Stimulated activated naive B cell treated with anti-CD40 and anti-IgM and Interleukin-4, amounts not matched to agents 10 μg/mL and 1 μg/mL and 100 μg/mL, for 72 hours (primary cell): ENCODE data around the gene PSTK.

Experiments used
- ATAC-seq, 2 donors: fragments of 150-1000 bp; cut with Tn5 transposase; replicated peaks; 2 replicates each; pipeline ENCODE4 v1.10.0; 2021; ENCODE audit warnings: moderate library complexity in 1 of 2
- DNase-seq: peaks from one replicate; pipeline ENCODE4 v3.0.0; 2021
- H3K27ac Mint-ChIP-seq: one replicate; pipeline ENCODE4 v1.8.0; 2022; ENCODE audit warnings: mild to moderate bottlenecking, mixed read lengths
- H3K27me3 Mint-ChIP-seq, 2 donors: one replicate each; pipeline ENCODE4 v1.8.0; 2022; ENCODE audit warnings: mixed read lengths in 2 of 2
- H3K36me3 Mint-ChIP-seq, 2 donors: one replicate each; pipeline ENCODE4 v1.8.0; 2022; ENCODE audit warnings: mixed read lengths in 2 of 2, mild to moderate bottlenecking in 1 of 2
- H3K4me1 Mint-ChIP-seq, 2 donors: one replicate each; pipeline ENCODE4 v1.8.0; 2022; ENCODE audit warnings: mixed read lengths in 2 of 2, mild to moderate bottlenecking in 1 of 2
- H3K4me3 Mint-ChIP-seq, 2 donors: one replicate each; pipeline ENCODE4 v1.8.0; 2022; ENCODE audit warnings: mild to moderate bottlenecking in 2 of 2, mixed read lengths in 2 of 2, moderate library complexity in 1 of 2
- H3K9me3 Mint-ChIP-seq, 2 donors: one replicate each; pipeline ENCODE4 v1.8.0; 2022; ENCODE audit warnings: mixed read lengths in 2 of 2, mild to moderate bottlenecking in 1 of 2

PSTK gene

GRCh38 chr10:123000155-123000554 is 20.0 kb downstream of the PSTK start:
- Mint-ChIP-seq H3K9me3 (no peaks in the 10 kb centered on the region), H3K4me3 (no peak overlapping the region), H3K27me3 (no peaks in the 10 kb centered on the region), H3K4me1 (peaks cover 14 to 22% of the 10 kb centered on the region in 2 donors), H3K36me3 (peaks cover 16 to 19% of the 10 kb centered on the region in 2 donors), H3K27ac (no peak overlapping the region)
- ATAC-seq (no peak), DNase-seq (no peak)

- H3K27ac Mint-ChIP-seq, result peak overlapping the region; percentile 6
Measured at GRCh38 chr10:123001370-123001769, 21.2 kb downstream of the PSTK start.

GRCh38 chr10:123004298-123004697 is 24.1 kb downstream of the PSTK start:
- DNase-seq, result no peak
- Mint-ChIP-seq H3K4me1 (peaks cover 15 to 32% of the 10 kb centered on the region in 2 donors), H3K9me3 (no peaks in the 10 kb centered on the region), H3K27ac (no peak overlapping the region), H3K4me3 (no peak overlapping the region), H3K27me3 (no peaks in the 10 kb centered on the region), H3K36me3 (peaks cover 10 to 11% of the 10 kb centered on the region in 2 donors)
- no peak for ATAC-seq

More at GRCh38 chr10:123001370-123001769, 21.2 kb downstream of the PSTK start:
- no peaks in the 10 kb centered on the region for H3K27me3 Mint-ChIP-seq
- H3K4me3 Mint-ChIP-seq, result no peak overlapping the region
- H3K9me3 Mint-ChIP-seq, result no peaks in the 10 kb centered on the region
- H3K36me3 Mint-ChIP-seq, result peaks cover 12 to 15% of the 10 kb centered on the region in 2 donors
- ATAC-seq (no peak), DNase-seq (no peak)
- H3K4me1 Mint-ChIP-seq, result peaks cover 10 to 26% of the 10 kb centered on the region in 2 donors

GRCh38 chr10:123007558-123008354 is 27.6 kb downstream of the PSTK start:
- no peaks in the 10 kb centered on the region for H3K9me3 Mint-ChIP-seq
- H3K4me1 Mint-ChIP-seq, result peaks cover 19 to 30% of the 10 kb centered on the region in 2 donors
- DNase-seq, result peak; percentile 21
- ATAC-seq, result peak; percentile 60 to 63
- H3K36me3 Mint-ChIP-seq, result peaks cover 2 to 12% of the 10 kb centered on the region in 2 donors
- H3K27ac Mint-ChIP-seq, result peak overlapping the region; percentile 99
- peak overlapping the region; percentile 94 to 97 for H3K4me3 Mint-ChIP-seq
- H3K27me3 Mint-ChIP-seq, result no peaks in the 10 kb centered on the region

- no peaks in the 10 kb centered on the region for H3K9me3 Mint-ChIP-seq
- peak; percentile 94 for DNase-seq
- H3K27me3 Mint-ChIP-seq, result no peaks in the 10 kb centered on the region
- H3K36me3 Mint-ChIP-seq, result peaks cover 5 to 16% of the 10 kb centered on the region in 2 donors
- peak; percentile 90 to 91 for ATAC-seq
- peaks cover 19 to 30% of the 10 kb centered on the region in 2 donors for H3K4me1 Mint-ChIP-seq
- peak within 1 kb of the TSS; percentile 99 for H3K27ac Mint-ChIP-seq
- peak within 1 kb of the TSS; percentile 94 to 97 for H3K4me3 Mint-ChIP-seq
Measured at GRCh38 chr10:123008355-123009104, 28.3 kb downstream of the PSTK start, which contains the start of the genes ACADSB and IKZF5. TSS of gene ACADSB (plus strand) at chr10:123009006. CDS start at chr10:123009030, 24 bp downstream. TSS of gene IKZF5 (minus strand) at chr10:123008795. CDS start at chr10:122998625, 10,170 bp downstream.

GRCh38 chr10:123009105-123009820 is 29.1 kb downstream of the PSTK start:
- peaks cover 19 to 30% of the 10 kb centered on the region in 2 donors for H3K4me1 Mint-ChIP-seq
- DNase-seq, result no peak

GRCh38 chr10:123011987-123012386 is 31.8 kb downstream of the PSTK start:
- Mint-ChIP-seq H3K27ac (no peak overlapping the region), H3K36me3 (peaks cover 5 to 25% of the 10 kb centered on the region in 2 donors), H3K27me3 (no peaks in the 10 kb centered on the region), H3K4me1 (peaks cover 17 to 20% of the 10 kb centered on the region in 2 donors), H3K9me3 (no peaks in the 10 kb centered on the region), H3K4me3 (no peak overlapping the region)
- ATAC-seq, result no peak
- no peak for DNase-seq

More at GRCh38 chr10:123009105-123009820, 29.1 kb downstream of the PSTK start:
- H3K9me3 Mint-ChIP-seq, result no peaks in the 10 kb centered on the region
- ATAC-seq, result peak; percentile 10 to 30
- H3K27me3 Mint-ChIP-seq, result no peaks in the 10 kb centered on the region
- peaks cover 5 to 20% of the 10 kb centered on the region in 2 donors for H3K36me3 Mint-ChIP-seq
- peak overlapping the region; percentile 99 for H3K27ac Mint-ChIP-seq
- H3K4me3 Mint-ChIP-seq, result peak overlapping the region; percentile 94 to 97

GRCh38 chr10:123013456-123014419 is 33.5 kb downstream of the PSTK start:
- Mint-ChIP-seq H3K4me3 (no peak overlapping the region), H3K27me3 (no peaks in the 10 kb centered on the region), H3K36me3 (peaks cover 9 to 26% of the 10 kb centered on the region in 2 donors), H3K9me3 (peaks cover 4% of the 10 kb centered on the region in 2 donors), H3K27ac (no peak overlapping the region), H3K4me1 (peaks cover 15 to 20% of the 10 kb centered on the region in 2 donors)
- no peak for DNase-seq
- ATAC-seq, result no peak

- Mint-ChIP-seq H3K4me3 (no peak overlapping the region), H3K27me3 (no peaks in the 10 kb centered on the region), H3K36me3 (peaks cover 9 to 26% of the 10 kb centered on the region in 2 donors), H3K4me1 (peaks cover 10 to 15% of the 10 kb centered on the region in 2 donors), H3K9me3 (peaks cover 4% of the 10 kb centered on the region in 2 donors), H3K27ac (no peak overlapping the region)
- DNase-seq (no peak), ATAC-seq (no peak)
Measured at GRCh38 chr10:123014772-123015171, 34.6 kb downstream of the PSTK start.

GRCh38 chr10:123016228-123016627 is 36.0 kb downstream of the PSTK start:
- DNase-seq (no peak), ATAC-seq (no peak)
- Mint-ChIP-seq H3K4me1 (peaks cover 1 to 3% of the 10 kb centered on the region in 2 donors), H3K9me3 (peaks cover 4% of the 10 kb centered on the region in 2 donors), H3K4me3 (no peak overlapping the region), H3K27ac (no peak overlapping the region), H3K27me3 (no peaks in the 10 kb centered on the region), H3K36me3 (peaks cover 9 to 26% of the 10 kb centered on the region in 2 donors)

- Mint-ChIP-seq H3K27ac (no peak overlapping the region), H3K4me3 (no peak overlapping the region), H3K27me3 (no peaks in the 10 kb centered on the region), H3K36me3 (peaks cover 7 to 20% of the 10 kb centered on the region in 2 donors), H3K4me1 (peaks cover 0 to 4% of the 10 kb centered on the region in 2 donors), H3K9me3 (peaks cover 4% of the 10 kb centered on the region in 2 donors)
- DNase-seq, result no peak
- ATAC-seq, result no peak
Measured at GRCh38 chr10:123017421-123018165, 37.4 kb downstream of the PSTK start.

GRCh38 chr10:123018531-123018930 is 38.3 kb downstream of the PSTK start:
- Mint-ChIP-seq H3K4me3 (no peak overlapping the region), H3K36me3 (peaks cover 3 to 14% of the 10 kb centered on the region in 2 donors)

More at GRCh38 chr10:123018531-123018930, 38.3 kb downstream of the PSTK start:
- Mint-ChIP-seq H3K9me3 (peaks cover 4% of the 10 kb centered on the region in 2 donors), H3K27ac (no peak overlapping the region), H3K4me1 (peaks cover 0 to 4% of the 10 kb centered on the region in 2 donors), H3K27me3 (no peaks in the 10 kb centered on the region)
- DNase-seq (no peak), ATAC-seq (no peak)
